Ishikawa (cell line): Measurements from ENCODE around the gene ADD2.

Source experiments
- CEBPB ChIP-seq: IDR thresholded peaks from 2 replicates; pipeline ENCODE4 v1.6.1; 2012
- CREB1 ChIP-seq: IDR thresholded peaks from 2 replicates; pipeline ENCODE4 v1.6.1; 2012; ENCODE audit warnings: low read depth
- EGR1 ChIP-seq: IDR thresholded peaks from 2 replicates; pipeline ENCODE4 v1.6.1; 2012
- EP300 ChIP-seq: IDR thresholded peaks from 2 replicates; pipeline ENCODE4 v1.6.1; 2012; ENCODE audit warnings: borderline replicate concordance
- FOXM1 ChIP-seq: IDR thresholded peaks from 2 replicates; pipeline ENCODE4 v1.6.1; 2012; ENCODE audit warnings: low read depth, borderline replicate concordance
- NFIC ChIP-seq: IDR thresholded peaks from 2 replicates; pipeline ENCODE4 v1.6.1; 2012
- RAD21 ChIP-seq: IDR thresholded peaks from 2 replicates; pipeline ENCODE4 v1.6.1; 2012; ENCODE audit warnings: low read depth
- TAF1 ChIP-seq: IDR thresholded peaks from 2 replicates; pipeline ENCODE4 v1.6.1; 2012; ENCODE audit warnings: low read depth, mild to moderate bottlenecking
- TCF12 ChIP-seq: IDR thresholded peaks from 2 replicates; pipeline ENCODE4 v1.6.1; 2012; ENCODE audit warnings: low read depth
- TEAD4 ChIP-seq: IDR thresholded peaks from 2 replicates; pipeline ENCODE4 v1.6.1; 2012
- YY1 ChIP-seq: IDR thresholded peaks from 2 replicates; pipeline ENCODE4 v1.6.1; 2012; ENCODE audit warnings: low read depth
- ZBTB7A ChIP-seq: IDR thresholded peaks from 2 replicates; pipeline ENCODE4 v1.6.1; 2012; ENCODE audit warnings: low read depth
- TF ChIP-seq, protein P1 (sequence below): IDR thresholded peaks from 2 replicates; pipeline ENCODE4 v1.6.1; 2012
- TF ChIP-seq, protein P2 (sequence below): IDR thresholded peaks from 2 replicates; pipeline ENCODE4 v1.6.1; 2012; ENCODE audit warnings: low read depth, mild to moderate bottlenecking
- TF ChIP-seq, protein P3 (sequence below): IDR thresholded peaks from 2 replicates; pipeline ENCODE4 v1.6.1; 2012

ADD2 gene

DNA sequence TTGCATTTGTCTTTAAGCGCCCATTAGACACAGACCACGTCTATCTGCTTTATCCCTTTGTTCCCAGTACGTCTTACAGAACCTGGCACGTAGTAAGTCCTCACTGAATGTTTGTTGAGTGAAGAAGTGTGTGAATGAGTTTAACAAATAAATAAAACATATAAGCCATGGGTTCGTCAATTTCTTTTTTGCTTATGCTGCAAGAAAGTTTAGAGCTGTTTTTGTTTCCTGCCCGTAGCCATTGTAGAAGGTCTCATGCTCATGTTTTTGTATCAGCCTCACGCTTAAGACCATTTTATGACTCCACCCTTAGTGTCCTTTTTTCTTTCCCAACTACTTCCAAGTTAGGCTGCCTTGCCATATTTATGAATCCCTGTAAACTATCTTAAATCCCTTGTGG lies 2.5 kb downstream of the ADD2 start:
- TF ChIP-seq FOXM1 = no peak
- TF ChIP-seq EP300 = no peak
- no peak for TF ChIP-seq RAD21
- TF ChIP-seq ZBTB7A = no peak
- TF ChIP-seq YY1 = no peak

DNA sequence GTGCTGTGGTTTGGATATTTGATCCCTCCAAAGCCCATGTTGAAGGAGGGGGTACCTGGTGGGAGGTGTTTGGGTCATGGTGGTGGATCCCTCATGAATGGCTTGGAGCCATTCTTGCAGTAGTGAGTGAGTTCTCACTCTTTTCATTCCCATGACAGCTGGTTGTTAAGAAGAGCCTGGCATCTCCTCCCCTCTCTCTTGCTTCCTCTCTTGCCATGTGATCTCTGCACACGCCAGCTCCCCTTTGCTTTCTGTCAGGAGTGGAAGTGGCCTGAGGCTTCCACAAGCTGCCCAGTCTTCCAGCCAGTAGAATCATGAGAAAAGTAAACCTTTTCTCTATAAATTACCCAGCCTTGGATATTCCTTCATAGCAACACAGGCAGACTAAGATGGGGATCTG lies 8.6 kb downstream of the ADD2 start:
- no peak for TF ChIP-seq TAF1
- TF ChIP-seq, protein P1, sequence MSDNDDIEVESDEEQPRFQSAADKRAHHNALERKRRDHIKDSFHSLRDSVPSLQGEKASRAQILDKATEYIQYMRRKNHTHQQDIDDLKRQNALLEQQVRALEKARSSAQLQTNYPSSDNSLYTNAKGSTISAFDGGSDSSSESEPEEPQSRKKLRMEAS = no peak
- TF ChIP-seq TEAD4 = no peak
- TF ChIP-seq EGR1 = no peak

DNA sequence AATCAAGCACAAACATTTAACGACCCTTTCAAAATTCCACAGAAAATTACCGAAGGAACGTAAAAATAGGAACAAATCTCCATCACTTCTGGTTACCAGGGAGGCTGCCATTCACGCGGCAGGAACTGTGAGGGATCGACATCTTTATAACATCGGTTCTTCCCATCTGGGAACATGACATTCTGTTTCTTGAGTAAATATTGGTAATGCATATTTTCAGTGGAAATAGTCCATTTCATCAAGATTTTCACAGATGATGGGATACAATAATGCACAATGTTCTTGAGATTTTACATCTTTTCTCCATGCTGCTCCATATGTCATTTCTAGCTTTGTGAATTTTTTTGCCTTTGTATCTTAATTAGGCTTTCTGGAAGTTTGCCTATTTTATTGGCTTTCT lies 10.0 kb downstream of the ADD2 start:
- TF ChIP-seq, protein P1 = no peak
- TF ChIP-seq ZBTB7A (no peak), TAF1 (no peak), FOXM1 (no peak), CREB1 (no peak), EP300 (no peak)
- TF ChIP-seq, protein P2, sequence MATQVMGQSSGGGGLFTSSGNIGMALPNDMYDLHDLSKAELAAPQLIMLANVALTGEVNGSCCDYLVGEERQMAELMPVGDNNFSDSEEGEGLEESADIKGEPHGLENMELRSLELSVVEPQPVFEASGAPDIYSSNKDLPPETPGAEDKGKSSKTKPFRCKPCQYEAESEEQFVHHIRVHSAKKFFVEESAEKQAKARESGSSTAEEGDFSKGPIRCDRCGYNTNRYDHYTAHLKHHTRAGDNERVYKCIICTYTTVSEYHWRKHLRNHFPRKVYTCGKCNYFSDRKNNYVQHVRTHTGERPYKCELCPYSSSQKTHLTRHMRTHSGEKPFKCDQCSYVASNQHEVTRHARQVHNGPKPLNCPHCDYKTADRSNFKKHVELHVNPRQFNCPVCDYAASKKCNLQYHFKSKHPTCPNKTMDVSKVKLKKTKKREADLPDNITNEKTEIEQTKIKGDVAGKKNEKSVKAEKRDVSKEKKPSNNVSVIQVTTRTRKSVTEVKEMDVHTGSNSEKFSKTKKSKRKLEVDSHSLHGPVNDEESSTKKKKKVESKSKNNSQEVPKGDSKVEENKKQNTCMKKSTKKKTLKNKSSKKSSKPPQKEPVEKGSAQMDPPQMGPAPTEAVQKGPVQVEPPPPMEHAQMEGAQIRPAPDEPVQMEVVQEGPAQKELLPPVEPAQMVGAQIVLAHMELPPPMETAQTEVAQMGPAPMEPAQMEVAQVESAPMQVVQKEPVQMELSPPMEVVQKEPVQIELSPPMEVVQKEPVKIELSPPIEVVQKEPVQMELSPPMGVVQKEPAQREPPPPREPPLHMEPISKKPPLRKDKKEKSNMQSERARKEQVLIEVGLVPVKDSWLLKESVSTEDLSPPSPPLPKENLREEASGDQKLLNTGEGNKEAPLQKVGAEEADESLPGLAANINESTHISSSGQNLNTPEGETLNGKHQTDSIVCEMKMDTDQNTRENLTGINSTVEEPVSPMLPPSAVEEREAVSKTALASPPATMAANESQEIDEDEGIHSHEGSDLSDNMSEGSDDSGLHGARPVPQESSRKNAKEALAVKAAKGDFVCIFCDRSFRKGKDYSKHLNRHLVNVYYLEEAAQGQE = no peak

DNA sequence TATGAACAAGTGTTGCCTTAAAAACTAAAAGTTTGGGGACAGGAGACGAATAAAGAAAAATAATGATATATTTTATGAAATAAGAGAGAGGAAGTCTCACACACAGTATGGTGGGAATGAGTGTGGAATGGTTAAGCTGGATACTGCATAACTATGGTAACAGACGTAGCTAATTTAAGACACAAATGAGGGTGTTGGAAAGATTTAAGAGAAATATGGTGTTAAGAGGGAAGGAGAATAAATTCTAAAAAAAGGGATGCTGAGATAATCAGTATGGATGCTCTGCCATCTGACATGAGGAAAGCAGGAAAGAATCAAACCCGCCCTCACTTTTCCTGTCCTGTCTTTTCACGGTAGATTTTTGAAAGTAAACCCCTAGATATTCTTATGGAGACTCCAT lies 10.6 kb downstream of the ADD2 start:
- TF ChIP-seq EGR1 = no peak
- no peak for TF ChIP-seq TAF1
- TF ChIP-seq ZBTB7A = no peak
- TF ChIP-seq, protein P1 = no peak
- TF ChIP-seq, protein P2 = no peak
- no peak for TF ChIP-seq EP300
- no peak for TF ChIP-seq TEAD4
- TF ChIP-seq NFIC = no peak
- no peak for TF ChIP-seq RAD21
- no peak for TF ChIP-seq TCF12
- TF ChIP-seq CREB1 = no peak
- no peak for TF ChIP-seq FOXM1
- TF ChIP-seq, protein P3, sequence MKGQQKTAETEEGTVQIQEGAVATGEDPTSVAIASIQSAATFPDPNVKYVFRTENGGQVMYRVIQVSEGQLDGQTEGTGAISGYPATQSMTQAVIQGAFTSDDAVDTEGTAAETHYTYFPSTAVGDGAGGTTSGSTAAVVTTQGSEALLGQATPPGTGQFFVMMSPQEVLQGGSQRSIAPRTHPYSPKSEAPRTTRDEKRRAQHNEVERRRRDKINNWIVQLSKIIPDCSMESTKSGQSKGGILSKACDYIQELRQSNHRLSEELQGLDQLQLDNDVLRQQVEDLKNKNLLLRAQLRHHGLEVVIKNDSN = no peak
- no peak for TF ChIP-seq YY1
- TF ChIP-seq CEBPB = no peak

DNA sequence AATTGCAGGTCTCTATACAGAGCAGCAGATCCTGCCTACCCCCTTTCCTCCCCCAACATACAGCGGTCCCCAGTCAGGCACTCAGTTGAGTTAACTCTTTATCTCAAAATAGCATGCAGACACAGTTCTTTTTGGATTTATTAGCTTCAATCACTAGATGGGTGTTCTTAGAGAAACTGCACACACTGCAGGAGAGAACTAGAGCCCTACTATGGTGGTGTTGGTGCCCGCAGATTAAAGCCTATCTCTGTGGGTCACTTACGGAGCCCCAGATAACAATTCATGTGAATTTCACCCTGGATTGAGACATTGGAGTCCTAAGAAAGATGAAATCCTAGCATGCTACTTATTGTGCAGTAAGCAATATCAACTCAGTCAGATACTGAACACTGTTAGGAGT lies 11.9 kb downstream of the ADD2 start:
- TF ChIP-seq CEBPB (no peak), EP300 (no peak), NFIC (no peak), TAF1 (no peak), FOXM1 (no peak), RAD21 (no peak), ZBTB7A (no peak), CREB1 (no peak), TCF12 (no peak)
- TF ChIP-seq, protein P1 = no peak
- TF ChIP-seq, protein P2 = no peak
- TF ChIP-seq, protein P3 = no peak
